ENCODE measurements around the gene MALT1. TPM values are rescaled to one million over a fixed set of nuclear protein-coding genes. Genes with fewer than 3 reads are reported as not detected.
A peak's percentile ranks its signal among the peaks of the same experiment; 100 is the strongest.

MALT1 gene
- total RNA-seq, 3 donors from 2014 or later: 26.7 to 33.5 (median 26.9) TPM

DNA sequence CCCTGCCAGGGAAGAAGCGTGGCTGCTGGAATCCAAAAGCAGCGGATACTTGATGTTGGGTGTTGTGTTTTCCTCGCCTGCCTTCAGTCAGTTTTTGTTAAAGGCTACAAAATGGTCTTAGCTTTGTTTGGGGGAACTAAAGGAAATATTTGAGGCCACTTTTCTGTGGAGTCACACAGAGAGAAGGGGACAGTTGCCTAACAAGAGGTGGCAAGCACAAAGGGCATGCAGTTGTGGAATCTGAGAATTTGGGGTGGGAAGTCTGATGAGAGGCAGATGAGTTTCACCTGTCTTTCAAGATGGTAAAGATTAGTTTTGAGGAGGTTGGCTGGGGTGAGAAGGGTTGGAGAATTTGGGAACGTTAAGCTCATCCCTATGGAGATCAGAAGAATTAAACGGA, 2.9 kb downstream of the MALT1 start:
- Histone ChIP-seq H3K4me1 (peaks cover 0 to 5% of the 10 kb centered on the region in 2 donors), H3K27ac (no peak overlapping the region), H3K4me3 (no peak overlapping the region), H3K36me3 (no peaks in the 10 kb centered on the region), H3K9me3 (no peaks in the 10 kb centered on the region), H3K27me3 (no peaks in the 10 kb centered on the region)
- TF ChIP-seq POLR2AphosphoS5 (IDR thresholded peaks at IDR 0.05): no peak
- no peak for TF ChIP-seq POLR2A (IDR thresholded peaks at IDR 0.05)
- TF ChIP-seq, protein P1, sequence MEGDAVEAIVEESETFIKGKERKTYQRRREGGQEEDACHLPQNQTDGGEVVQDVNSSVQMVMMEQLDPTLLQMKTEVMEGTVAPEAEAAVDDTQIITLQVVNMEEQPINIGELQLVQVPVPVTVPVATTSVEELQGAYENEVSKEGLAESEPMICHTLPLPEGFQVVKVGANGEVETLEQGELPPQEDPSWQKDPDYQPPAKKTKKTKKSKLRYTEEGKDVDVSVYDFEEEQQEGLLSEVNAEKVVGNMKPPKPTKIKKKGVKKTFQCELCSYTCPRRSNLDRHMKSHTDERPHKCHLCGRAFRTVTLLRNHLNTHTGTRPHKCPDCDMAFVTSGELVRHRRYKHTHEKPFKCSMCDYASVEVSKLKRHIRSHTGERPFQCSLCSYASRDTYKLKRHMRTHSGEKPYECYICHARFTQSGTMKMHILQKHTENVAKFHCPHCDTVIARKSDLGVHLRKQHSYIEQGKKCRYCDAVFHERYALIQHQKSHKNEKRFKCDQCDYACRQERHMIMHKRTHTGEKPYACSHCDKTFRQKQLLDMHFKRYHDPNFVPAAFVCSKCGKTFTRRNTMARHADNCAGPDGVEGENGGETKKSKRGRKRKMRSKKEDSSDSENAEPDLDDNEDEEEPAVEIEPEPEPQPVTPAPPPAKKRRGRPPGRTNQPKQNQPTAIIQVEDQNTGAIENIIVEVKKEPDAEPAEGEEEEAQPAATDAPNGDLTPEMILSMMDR (IDR thresholded peaks at IDR 0.05): no peak
- intact Hi-C loops (cut with DNase I; ENCODE audit: low total_unique reads): no loop called here
- DNase-seq (ENCODE audit: low spot score in 2 of 2): no peak

DNA sequence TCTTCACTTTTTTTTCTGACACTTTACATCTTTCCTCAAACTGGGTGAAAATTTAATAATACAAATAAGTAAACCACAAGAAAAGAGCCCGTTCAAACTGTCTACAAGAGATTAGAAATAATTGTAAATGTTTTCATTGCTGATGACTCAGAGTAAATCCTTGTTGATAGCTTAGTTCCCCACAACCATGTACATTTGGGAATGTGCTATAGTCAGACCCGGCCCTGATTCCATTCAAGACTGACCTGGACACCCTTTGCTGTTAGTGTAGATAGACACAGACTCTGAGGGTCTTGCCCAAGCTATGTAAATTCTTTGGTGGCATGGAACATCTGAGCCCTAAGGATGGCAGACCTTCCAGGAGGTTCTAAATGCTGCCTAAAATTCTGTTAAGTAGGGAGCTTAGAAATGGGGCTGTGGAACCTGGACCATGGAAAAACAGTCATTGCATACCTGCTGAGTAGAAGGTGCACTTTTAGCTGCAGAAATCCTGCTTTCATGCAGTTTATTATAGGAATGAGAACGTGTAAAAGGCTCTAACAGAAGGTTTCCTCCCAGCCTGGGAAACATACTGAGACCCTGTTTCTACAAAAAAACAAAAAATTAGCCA, 3.7 kb downstream of the MALT1 start:
- intact Hi-C loops (cut with DNase I; ENCODE audit: low total_unique reads): no loop called here
- TF ChIP-seq, protein P1 (IDR thresholded peaks at IDR 0.05): no peak
- TF ChIP-seq POLR2AphosphoS5 (IDR thresholded peaks at IDR 0.05) (no peak), POLR2A (IDR thresholded peaks at IDR 0.05) (no peak)

DNA sequence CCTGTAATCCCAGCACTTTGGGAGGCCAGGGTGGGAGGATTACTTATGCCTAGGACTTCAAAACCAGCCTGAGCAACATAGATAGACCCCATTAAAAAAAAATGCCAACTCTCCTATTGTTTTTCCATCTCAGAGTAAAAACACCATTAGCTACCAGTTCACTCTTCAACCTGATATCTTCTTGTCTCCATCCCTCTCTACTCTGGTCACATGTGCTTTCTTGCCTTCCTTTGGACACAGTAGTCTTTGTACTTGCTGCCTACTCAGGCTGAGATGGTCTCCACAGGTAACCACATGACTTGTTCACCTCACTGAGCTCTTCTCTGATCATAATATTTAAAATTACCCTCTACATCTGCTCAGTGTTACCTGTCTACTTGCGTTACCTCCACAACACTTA, 5.0 kb downstream of the MALT1 start:
- TF ChIP-seq POLR2AphosphoS5 (IDR thresholded peaks at IDR 0.05) (no peak), POLR2A (IDR thresholded peaks at IDR 0.05) (no peak)
- TF ChIP-seq, protein P1 (IDR thresholded peaks at IDR 0.05): no peak
- no peaks in the 10 kb centered on the region for H3K36me3 ChIP-seq
- intact Hi-C loops (cut with DNase I; ENCODE audit: low total_unique reads): no loop called here
- no peaks in the 10 kb centered on the region for H3K9me3 ChIP-seq
- H3K27ac ChIP-seq: no peak overlapping the region
- no peak for DNase-seq (ENCODE audit: low spot score in 2 of 2)
- no peaks in the 10 kb centered on the region for H3K27me3 ChIP-seq
- no peaks in the 10 kb centered on the region for H3K4me1 ChIP-seq
- no peak overlapping the region for H3K4me3 ChIP-seq

More for the DNA sequence above, 3.7 kb downstream of the MALT1 start:
- Histone ChIP-seq H3K9me3 (no peaks in the 10 kb centered on the region), H3K36me3 (no peaks in the 10 kb centered on the region), H3K27ac (no peak overlapping the region), H3K4me1 (peaks cover 0 to 5% of the 10 kb centered on the region in 2 donors), H3K27me3 (no peaks in the 10 kb centered on the region), H3K4me3 (no peak overlapping the region)
- no peak for DNase-seq (ENCODE audit: low spot score in 2 of 2)

DNA sequence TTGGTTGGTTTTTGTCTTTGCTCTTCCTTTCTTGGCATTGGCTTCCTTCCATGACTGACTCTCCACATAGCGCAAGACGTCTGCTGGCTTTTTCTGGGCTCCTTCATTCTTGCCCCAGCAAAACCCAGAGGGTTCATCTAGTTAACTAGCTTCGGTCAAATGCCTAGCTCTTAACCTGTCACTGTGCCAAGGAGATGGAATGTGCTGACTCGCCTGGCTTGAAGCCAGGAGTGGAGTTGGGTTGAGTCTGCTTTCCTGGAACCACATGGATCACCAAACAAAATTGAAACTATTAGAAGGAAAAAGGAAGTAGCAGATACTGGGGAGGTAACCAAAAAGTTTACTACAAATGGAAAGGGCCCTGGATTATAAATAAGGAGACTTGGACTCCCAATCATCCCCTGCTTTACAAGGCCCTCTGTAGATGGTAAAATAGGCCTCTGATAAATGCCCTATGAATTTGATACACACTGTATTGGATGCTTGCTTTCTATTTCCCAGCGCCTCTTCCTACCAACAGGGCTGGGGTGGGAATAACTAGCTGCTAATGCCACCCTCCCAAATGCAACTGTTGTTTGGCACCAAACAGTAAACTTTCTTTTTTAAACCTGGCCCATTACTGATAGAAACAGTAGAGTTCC, 11.3 kb downstream of the MALT1 start:
- no peaks in the 10 kb centered on the region for H3K4me1 ChIP-seq
- no peak overlapping the region for H3K4me3 ChIP-seq
- no peaks in the 10 kb centered on the region for H3K9me3 ChIP-seq
- DNase-seq (ENCODE audit: low spot score in 2 of 2): peak; percentile 37 to 57
- no peaks in the 10 kb centered on the region for H3K36me3 ChIP-seq
- intact Hi-C loops (cut with DNase I; ENCODE audit: low total_unique reads): no loop called here
- no peak overlapping the region for H3K27ac ChIP-seq
- no peaks in the 10 kb centered on the region for H3K27me3 ChIP-seq
- TF ChIP-seq, protein P1 (IDR thresholded peaks at IDR 0.05): no peak
- TF ChIP-seq POLR2AphosphoS5 (IDR thresholded peaks at IDR 0.05) (peak in 1 of 3 donors; percentile 24), POLR2A (IDR thresholded peaks at IDR 0.05) (no peak)

DNA sequence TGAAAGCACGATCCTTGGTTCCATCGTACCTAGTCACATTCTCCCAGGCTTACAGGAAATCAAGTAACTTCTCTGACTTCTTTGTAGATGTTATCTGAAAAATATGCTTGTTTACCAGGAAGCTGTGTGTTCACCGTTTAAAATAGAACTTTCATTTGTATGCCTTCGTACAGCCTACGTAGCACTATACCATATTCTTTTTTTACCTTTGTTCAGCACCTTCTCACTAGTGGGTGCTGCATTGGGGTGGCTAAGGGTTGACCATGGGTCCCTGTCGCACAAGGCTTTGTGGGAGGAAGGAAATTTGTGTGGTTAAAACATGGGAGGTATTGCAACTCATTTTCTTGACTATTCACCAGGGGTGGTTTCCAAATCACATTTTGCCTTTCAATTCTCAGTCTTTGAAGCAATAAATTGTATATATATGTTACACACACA, 16.6 kb downstream of the MALT1 start:
- TF ChIP-seq POLR2AphosphoS5 (IDR thresholded peaks at IDR 0.05) (no peak), POLR2A (IDR thresholded peaks at IDR 0.05) (no peak)
- TF ChIP-seq, protein P1 (IDR thresholded peaks at IDR 0.05): no peak
- H3K36me3 ChIP-seq: no peaks in the 10 kb centered on the region
- intact Hi-C loops (cut with DNase I; ENCODE audit: low total_unique reads): no loop called here
- H3K27ac ChIP-seq: no peak overlapping the region
- no peaks in the 10 kb centered on the region for H3K27me3 ChIP-seq
- no peaks in the 10 kb centered on the region for H3K4me1 ChIP-seq
- DNase-seq (ENCODE audit: low spot score in 2 of 2): no peak
- no peaks in the 10 kb centered on the region for H3K9me3 ChIP-seq
- H3K4me3 ChIP-seq: no peak overlapping the region
